T-cell (primary cell): ENCODE results near the gene PSEN1. TPM values are rescaled to one million over a fixed set of nuclear protein-coding genes. Genes with fewer than 3 reads are reported as not detected.

Experiments used
- ATAC-seq, 4 experiments: fragments of 200-7000 bp in 3 of 4; fragments of 150-1000 bp in 1 of 4; cut with Tn5 transposase; replicated peaks in 1 of 4; 1 replicate in 3 of 4; 2 replicates in 1 of 4; pipeline ENCODE4 v1.10.0; 2021; ENCODE audit warnings: moderate library complexity in 3 of 4, mild to moderate bottlenecking in 2 of 4, moderate number of reproducible peaks in 1 of 4
- CTCF ChIA-PET, 2 donors: fragments of 300-600 bp; sonication (Branson Sonifier 250); formaldehyde crosslinking; loops; one replicate each; lab custom pipeline; 2022; ENCODE audit warnings: antibody characterized with exemption in 2 of 2; lab: Charles Lee
- POLR2A ChIA-PET, 2 donors: fragments of 300-600 bp; sonication (Branson Sonifier 250); formaldehyde crosslinking; loops; one replicate each; lab custom pipeline; 2022; ENCODE audit warnings: antibody characterized with exemption in 2 of 2; lab: Charles Lee
- DNase-seq, 35 experiments: peaks; one replicate each; pipeline versions ENCODE4 v3.0.0 to v3.0.0-alpha.2; 2013 to 2023
- H3K27ac ChIP-seq: one replicate; pipeline ENCODE4 v1.5.1; 2013; ENCODE audit warnings: low read length
- H3K27me3 ChIP-seq, 2 experiments: replicated peaks in 1 of 2; 1 replicate in 1 of 2; 2 replicates in 1 of 2; pipeline versions ENCODE4 v1.6.1 to v1.7.0; 2013; ENCODE audit warnings: low read length in 1 of 2, mixed read lengths in 1 of 2; ENCODE audit not compliant: control insufficient read depth in 2 of 2, insufficient read depth in 2 of 2; ENCODE audit errors: extremely low read depth in 1 of 2
- H3K36me3 ChIP-seq, 2 donors: 1 replicate in 1 of 2; 2 replicates in 1 of 2; pipeline versions ENCODE4 v1.6.1 to v1.7.0; 2013; ENCODE audit warnings: low read length in 1 of 2; ENCODE audit not compliant: control insufficient read depth in 2 of 2, insufficient read depth in 1 of 2; ENCODE audit errors: extremely low read depth in 1 of 2
- H3K4me1 ChIP-seq, 2 experiments: 1 replicate in 1 of 2; 2 replicates in 1 of 2; pipeline versions ENCODE4 v1.6.1 to v1.7.0; 2013; ENCODE audit warnings: low read length in 2 of 2, mixed read lengths in 1 of 2; ENCODE audit not compliant: insufficient read depth in 2 of 2, control insufficient read depth in 1 of 2; ENCODE audit errors: extremely low read depth in 1 of 2
- H3K4me3 ChIP-seq, 2 donors: 1 replicate in 1 of 2; 2 replicates in 1 of 2; pipeline versions ENCODE4 v1.5.1 to v1.7.0; 2013; ENCODE audit warnings: mild to moderate bottlenecking in 2 of 2, low read length in 1 of 2, moderate library complexity in 1 of 2; ENCODE audit not compliant: control insufficient read depth in 1 of 2; ENCODE audit errors: extremely low read depth in 1 of 2
- H3K9me3 ChIP-seq: 2 replicates; pipeline ENCODE4 v1.7.0; 2013
- H3K27ac Mint-ChIP-seq, 2 donors: one replicate each; pipeline ENCODE4 v1.8.0; 2020 to 2021; ENCODE audit warnings: mild to moderate bottlenecking in 2 of 2, mixed read lengths in 2 of 2
- H3K27me3 Mint-ChIP-seq, 2 donors: one replicate each; pipeline ENCODE4 v1.8.0; 2021 to 2022; ENCODE audit warnings: mixed read lengths in 2 of 2
- H3K36me3 Mint-ChIP-seq: one replicate; pipeline ENCODE4 v1.8.0; 2021; ENCODE audit warnings: mixed read lengths
- H3K4me1 Mint-ChIP-seq, 3 donors: one replicate each; pipeline ENCODE4 v1.8.0; 2020 to 2022; ENCODE audit warnings: mixed read lengths in 3 of 3, mild to moderate bottlenecking in 1 of 3
- H3K4me3 Mint-ChIP-seq, 3 donors: one replicate each; pipeline ENCODE4 v1.8.0; 2020 to 2022; ENCODE audit warnings: mild to moderate bottlenecking in 3 of 3, mixed read lengths in 3 of 3, moderate library complexity in 3 of 3
- H3K9me3 Mint-ChIP-seq, 3 donors: one replicate each; pipeline ENCODE4 v1.8.0; 2020 to 2022; ENCODE audit warnings: mixed read lengths in 3 of 3
- WGBS: methylation state at CpG from one replicate; pipeline ENCODE4 v1.1.5; 2013; ENCODE audit warnings: missing lambda C conversion rate; ENCODE audit not compliant: insufficient coverage; 5-methylcytosine and 5-hydroxymethylcytosine counted together
- total RNA-seq, 35 experiments: library from RNA in 6 of 35; stranded (reverse) in 6 of 35; fragments of 120-200 nt in 1 of 35; gene quantifications; one replicate each; pipeline versions ENCODE4 v1.2.1 to v1.2.4 and lab custom pipeline; 2013 to 2026

The PSEN1 gene
- total RNA-seq, 5 donors from 2014 or later (not counting 1 experiment from before 2014, with no cell fraction given) = 31.7 to 49.2 (median 37.9) TPM

GRCh38 chr14:73244541-73245290 is 108.4 kb downstream of the PSEN1 start:
- H3K4me1 ChIP-seq = peaks cover 0 to 32% of the 10 kb centered on the region in 2 experiments
- POLR2A ChIA-PET = no interaction called here
- H3K27me3 Mint-ChIP-seq = peaks cover 29 to 50% of the 10 kb centered on the region in 2 donors
- H3K4me1 Mint-ChIP-seq = peaks cover 18 to 34% (median 33%) of the 10 kb centered on the region in 3 donors
- H3K9me3 Mint-ChIP-seq = no peaks in the 10 kb centered on the region
- H3K36me3 Mint-ChIP-seq = no peaks in the 10 kb centered on the region
- ATAC-seq (no peak), DNase-seq (no peak)
- 69% methylated on average over 11 of the region's 14 CpGs for WGBS
- CTCF ChIA-PET = no interaction called here
- peaks cover 9 to 72% of the 10 kb centered on the region in 2 experiments for H3K27me3 ChIP-seq
- no peaks in the 10 kb centered on the region for H3K36me3 ChIP-seq
- no peak overlapping the region for H3K27ac ChIP-seq
- no peaks in the 10 kb centered on the region for H3K9me3 ChIP-seq
- H3K4me3 ChIP-seq = no peak overlapping the region
- peak overlapping the region; percentile 57 to 85 (median 70) for H3K4me3 Mint-ChIP-seq
- H3K27ac Mint-ChIP-seq = no peak overlapping the region

GRCh38 chr14:73245480-73246325 is 109.4 kb downstream of the PSEN1 start:
- ChIA-PET POLR2A (no interaction called here), CTCF (interaction anchor here in 1 of 2 donors (0.6 kb wide), 1 partner anchor 213 kb away, joined by 8 read pairs; no protein-coding TSS in a partner anchor)
- ATAC-seq = peak; percentile 75 to 91 (median 88)
- Histone ChIP-seq H3K9me3 (no peaks in the 10 kb centered on the region), H3K4me1 (peaks cover 0 to 27% of the 10 kb centered on the region in 2 experiments), H3K4me3 (peak overlapping the region; percentile 51 to 62), H3K27me3 (peaks cover 9 to 63% of the 10 kb centered on the region in 2 experiments), H3K27ac (no peak overlapping the region), H3K36me3 (no peaks in the 10 kb centered on the region)
- no peak overlapping the region for H3K27ac Mint-ChIP-seq
- DNase-seq = peak in 32 of 35 experiments; percentile 14 to 54 (median 32)
- H3K27me3 Mint-ChIP-seq = peaks cover 25 to 43% of the 10 kb centered on the region in 2 donors
- H3K9me3 Mint-ChIP-seq = no peaks in the 10 kb centered on the region
- H3K4me1 Mint-ChIP-seq = peaks cover 18 to 34% (median 33%) of the 10 kb centered on the region in 3 donors
- no peaks in the 10 kb centered on the region for H3K36me3 Mint-ChIP-seq
- WGBS = 11% methylated on average over 59 of the region's 64 CpGs
- H3K4me3 Mint-ChIP-seq = peak overlapping the region; percentile 73 to 85 (median 74)

GRCh38 chr14:73246387-73247150 is 110.3 kb downstream of the PSEN1 start:
- POLR2A ChIA-PET = interaction anchor here in 1 of 2 donors (0.7 kb wide), 1 partner anchor 32 kb away, joined by 3 read pairs; no protein-coding TSS in a partner anchor

GRCh38 chr14:73248108-73248868 is 112.0 kb downstream of the PSEN1 start:
- H3K36me3 ChIP-seq = no peaks in the 10 kb centered on the region
- H3K27ac ChIP-seq = no peak overlapping the region
- Mint-ChIP-seq H3K4me3 (no peak overlapping the region), H3K9me3 (no peaks in the 10 kb centered on the region), H3K27me3 (peaks cover 9 to 23% of the 10 kb centered on the region in 2 donors), H3K4me1 (peaks cover 13 to 26% (median 25%) of the 10 kb centered on the region in 3 donors), H3K27ac (peak overlapping the region in 1 of 2 donors; percentile 49), H3K36me3 (no peaks in the 10 kb centered on the region)
- peaks cover 0 to 27% of the 10 kb centered on the region in 2 experiments for H3K4me1 ChIP-seq
- ATAC-seq (no peak), DNase-seq (no peak)
- CTCF ChIA-PET = no interaction called here
- no peaks in the 10 kb centered on the region for H3K9me3 ChIP-seq
- H3K4me3 ChIP-seq = no peak overlapping the region
- POLR2A ChIA-PET = no interaction called here
- WGBS = 58% methylated on average over 4 of the region's 9 CpGs
- H3K27me3 ChIP-seq = peaks cover 9 to 47% of the 10 kb centered on the region in 2 experiments

More at GRCh38 chr14:73246387-73247150, 110.3 kb downstream of the PSEN1 start:
- Histone ChIP-seq H3K4me1 (peaks cover 0 to 27% of the 10 kb centered on the region in 2 experiments), H3K36me3 (no peaks in the 10 kb centered on the region), H3K27me3 (peaks cover 9 to 58% of the 10 kb centered on the region in 2 experiments), H3K9me3 (no peaks in the 10 kb centered on the region), H3K4me3 (peak overlapping the region; percentile 51 to 62), H3K27ac (no peak overlapping the region)
- no peaks in the 10 kb centered on the region for H3K9me3 Mint-ChIP-seq
- no peak overlapping the region for H3K27ac Mint-ChIP-seq
- peaks cover 22 to 34% of the 10 kb centered on the region in 2 donors for H3K27me3 Mint-ChIP-seq
- no peak for DNase-seq
- CTCF ChIA-PET = interaction anchor here in 1 of 2 donors (0.6 kb wide), 1 partner anchor 212 kb away, joined by 8 read pairs; no protein-coding TSS in a partner anchor
- ATAC-seq = no peak
- H3K4me3 Mint-ChIP-seq = peak overlapping the region; percentile 73 to 85 (median 75)
- WGBS = 82% methylated on average over 4 of the region's 18 CpGs
- no peaks in the 10 kb centered on the region for H3K36me3 Mint-ChIP-seq
- peaks cover 18 to 34% (median 33%) of the 10 kb centered on the region in 3 donors for H3K4me1 Mint-ChIP-seq

GRCh38 chr14:73249108-73249507 is 112.8 kb downstream of the PSEN1 start:
- H3K27ac Mint-ChIP-seq = no peak overlapping the region
- peaks cover 3 to 42% of the 10 kb centered on the region in 2 experiments for H3K27me3 ChIP-seq
- H3K4me3 Mint-ChIP-seq = no peak overlapping the region
- H3K27me3 Mint-ChIP-seq = peaks cover 3 to 16% of the 10 kb centered on the region in 2 donors
- POLR2A ChIA-PET = no interaction called here
- H3K4me3 ChIP-seq = no peak overlapping the region
- no peaks in the 10 kb centered on the region for H3K9me3 Mint-ChIP-seq
- peaks cover 0 to 27% of the 10 kb centered on the region in 2 experiments for H3K4me1 ChIP-seq
- H3K27ac ChIP-seq = no peak overlapping the region
- no peaks in the 10 kb centered on the region for H3K9me3 ChIP-seq
- CTCF ChIA-PET = no interaction called here
- WGBS = no CpG with 5 or more reads among the region's 1 CpG
- H3K36me3 Mint-ChIP-seq = no peaks in the 10 kb centered on the region
- peaks cover 13 to 22% (median 21%) of the 10 kb centered on the region in 3 donors for H3K4me1 Mint-ChIP-seq
- ATAC-seq = no peak
- DNase-seq = no peak
- no peaks in the 10 kb centered on the region for H3K36me3 ChIP-seq
